ENCODE results near the gene CA10. TPM values are rescaled to one million over a fixed set of nuclear protein-coding genes. Genes with fewer than 3 reads are reported as not detected.

The CA10 gene
- total RNA-seq, 1 donor from 2014 or later, result not detected

- no peak overlapping the region for H3K27ac Mint-ChIP-seq (ENCODE audit: unreplicated experiment)
These were observed 244.9 kb downstream of the CA10 start for GRCh38 chr17:51913491-51914205.

GRCh38 chr17:51912939-51913338 lies 245.6 kb downstream of the CA10 start:
- H3K27ac Mint-ChIP-seq (ENCODE audit: unreplicated experiment), result no peak overlapping the region
- no peaks in the 10 kb centered on the region for H3K9me3 Mint-ChIP-seq (ENCODE audit: low read depth)

More at GRCh38 chr17:51913491-51914205, 244.9 kb downstream of the CA10 start:
- no peak for DNase-seq (ENCODE audit: low spot score)
- H3K9me3 Mint-ChIP-seq (ENCODE audit: low read depth), result no peaks in the 10 kb centered on the region
- H3K36me3 Mint-ChIP-seq (ENCODE audit: low read depth), result no peaks in the 10 kb centered on the region
- TF ChIP-seq CTCF (IDR thresholded peaks at IDR 0.05), result no peak
- H3K27me3 Mint-ChIP-seq (ENCODE audit: low read depth), result peaks cover 2% of the 10 kb centered on the region
- no peaks in the 10 kb centered on the region for H3K4me1 Mint-ChIP-seq (ENCODE audit: low read depth)
- no peak overlapping the region for H3K4me3 Mint-ChIP-seq (ENCODE audit: unreplicated experiment)

GRCh38 chr17:51911237-51911636 lies 247.3 kb downstream of the CA10 start:
- Mint-ChIP-seq H3K9me3 (ENCODE audit: low read depth) (no peaks in the 10 kb centered on the region), H3K4me3 (ENCODE audit: unreplicated experiment) (no peak overlapping the region), H3K27ac (ENCODE audit: unreplicated experiment) (no peak overlapping the region), H3K36me3 (ENCODE audit: low read depth) (no peaks in the 10 kb centered on the region), H3K27me3 (ENCODE audit: low read depth) (no peaks in the 10 kb centered on the region), H3K4me1 (ENCODE audit: low read depth) (no peaks in the 10 kb centered on the region)
- no peak for TF ChIP-seq CTCF (IDR thresholded peaks at IDR 0.05)
- DNase-seq (ENCODE audit: low spot score), result no peak

More at GRCh38 chr17:51912939-51913338, 245.6 kb downstream of the CA10 start:
- no peak for TF ChIP-seq CTCF (IDR thresholded peaks at IDR 0.05)
- no peaks in the 10 kb centered on the region for H3K4me1 Mint-ChIP-seq (ENCODE audit: low read depth)
- no peak for DNase-seq (ENCODE audit: low spot score)
- H3K4me3 Mint-ChIP-seq (ENCODE audit: unreplicated experiment), result no peak overlapping the region
- no peaks in the 10 kb centered on the region for H3K36me3 Mint-ChIP-seq (ENCODE audit: low read depth)
- H3K27me3 Mint-ChIP-seq (ENCODE audit: low read depth), result peaks cover 2% of the 10 kb centered on the region

GRCh38 chr17:51909971-51910370 lies 248.5 kb downstream of the CA10 start:
- no peak for DNase-seq (ENCODE audit: low spot score)
- H3K27me3 Mint-ChIP-seq (ENCODE audit: low read depth), result no peaks in the 10 kb centered on the region

More at GRCh38 chr17:51909971-51910370, 248.5 kb downstream of the CA10 start:
- Mint-ChIP-seq H3K36me3 (ENCODE audit: low read depth) (no peaks in the 10 kb centered on the region), H3K4me3 (ENCODE audit: unreplicated experiment) (no peak overlapping the region), H3K27ac (ENCODE audit: unreplicated experiment) (no peak overlapping the region), H3K4me1 (ENCODE audit: low read depth) (no peaks in the 10 kb centered on the region), H3K9me3 (ENCODE audit: low read depth) (no peaks in the 10 kb centered on the region)
- no peak for TF ChIP-seq CTCF (IDR thresholded peaks at IDR 0.05)

All from chondrocyte (in vitro differentiated cells).